H1 (cell line): ENCODE results near the gene HLA-DQA2. TPM values are rescaled to one million over a fixed set of nuclear protein-coding genes. Genes with fewer than 3 reads are reported as not detected.

Experiments
- CTCF ChIA-PET: fragments of 300-600 bp; sonication (Branson Sonifier 250); formaldehyde crosslinking; loops from one replicate; lab custom pipeline; 2021; ENCODE audit not compliant: partially characterized antibody; lab: Charles Lee
- POLR2A ChIA-PET: fragments of 300-600 bp; sonication (Branson Sonifier 250); formaldehyde crosslinking; loops from one replicate; lab custom pipeline; 2021; ENCODE audit warnings: inconsistent platforms; ENCODE audit not compliant: partially characterized antibody; lab: Charles Lee
- DNase-seq, 2 experiments: peaks; one replicate each; pipeline versions ENCODE4 v3.0.0 to v3.0.0-alpha.2; 2010 to 2022; ENCODE audit warnings: low spot score in 2 of 2, low read depth in 1 of 2, mixed read lengths in 1 of 2
- FAIRE-seq: peaks from 2 replicates; lab custom pipeline; 2011; peaks lifted over from hg19 to GRCh38; lab: Jason Lieb, UNC
- H2AFZ ChIP-seq: 2 replicates; pipeline ENCODE4 v1.8.1; 2012; ENCODE audit warnings: low read length, inconsistent platforms
- H2AK5ac ChIP-seq: 2 replicates; pipeline ENCODE4 v1.6.1; 2013; ENCODE audit warnings: low read depth, low read length
- H2BK120ac ChIP-seq: replicated peaks from 2 replicates; pipeline ENCODE3; 2013; ENCODE audit warnings: low read depth, low read length, inconsistent platforms
- H2BK12ac ChIP-seq: 2 replicates; pipeline ENCODE4 v1.6.1; 2013; ENCODE audit warnings: low read depth, low read length
- H2BK15ac ChIP-seq: 2 replicates; pipeline ENCODE4 v1.6.1; 2013; ENCODE audit warnings: low read length
- H2BK20ac ChIP-seq: 2 replicates; pipeline ENCODE4 v1.6.1; 2013; ENCODE audit warnings: low read length
- H2BK5ac ChIP-seq: 2 replicates; pipeline ENCODE4 v1.6.1; 2013; ENCODE audit warnings: low read depth, low read length
- H3K14ac ChIP-seq: 2 replicates; pipeline ENCODE4 v1.6.1; 2013; ENCODE audit warnings: inconsistent platforms; ENCODE audit not compliant: insufficient read length
- H3K18ac ChIP-seq: 2 replicates; pipeline ENCODE4 v1.6.1; 2013; ENCODE audit warnings: low read length; ENCODE audit errors: extremely low read depth
- H3K23ac ChIP-seq: 2 replicates; pipeline ENCODE4 v1.6.1; 2013; ENCODE audit warnings: inconsistent platforms; ENCODE audit not compliant: insufficient read length
- H3K23me2 ChIP-seq: 2 replicates; pipeline ENCODE4 v1.6.1; 2013; ENCODE audit warnings: low read depth, low read length
- H3K27ac ChIP-seq: 2 replicates; pipeline ENCODE4 v1.6.1; 2011; ENCODE audit warnings: low read depth, low read length, inconsistent platforms
- H3K27me3 ChIP-seq, 4 experiments: replicated peaks in 1 of 4; 1 replicate in 1 of 4; 2 replicates in 3 of 4; pipeline versions ENCODE4 v1.6.1 to v1.8.1; 2011 to 2013; ENCODE audit warnings: low read length in 3 of 4, mild to moderate bottlenecking in 3 of 4, inconsistent platforms in 2 of 4, mixed read lengths in 2 of 4, moderate library complexity in 1 of 4; ENCODE audit not compliant: control insufficient read depth in 3 of 4, insufficient read depth in 3 of 4; ENCODE audit errors: extremely low read depth in 1 of 4
- H3K36me3 ChIP-seq, 4 experiments: 2 replicates each; pipeline versions ENCODE4 v1.6.1 to v1.8.1; 2011 to 2013; ENCODE audit warnings: mild to moderate bottlenecking in 4 of 4, low read length in 3 of 4, moderate library complexity in 2 of 4, control low read depth in 1 of 4, inconsistent platforms in 1 of 4; ENCODE audit not compliant: insufficient read depth in 4 of 4, control insufficient read depth in 2 of 4
- H3K4ac ChIP-seq: replicated peaks from 2 replicates; pipeline ENCODE3; 2013; ENCODE audit warnings: low read length, low read depth, mixed read lengths, inconsistent platforms; ENCODE audit not compliant: insufficient read length
- H3K4me1 ChIP-seq, 4 experiments: replicated peaks in 1 of 4; 1 replicate in 1 of 4; 2 replicates in 3 of 4; pipeline versions ENCODE4 v1.6.1 to v1.8.1; 2011 to 2013; ENCODE audit warnings: low read length in 3 of 4, inconsistent platforms in 2 of 4, mixed read lengths in 1 of 4; ENCODE audit not compliant: insufficient read depth in 4 of 4, control insufficient read depth in 3 of 4
- H3K4me2 ChIP-seq, 2 experiments: 2 replicates each; pipeline versions ENCODE4 v1.6.1 to v1.8.1; 2011 to 2013; ENCODE audit warnings: low read depth in 2 of 2, low read length in 2 of 2, control low read depth in 1 of 2, inconsistent platforms in 1 of 2, mild to moderate bottlenecking in 1 of 2; ENCODE audit not compliant: insufficient read depth in 1 of 2
- H3K4me3 ChIP-seq, 4 experiments: fragments of 200-600, 300-600 bp in 1 of 4; sonication (generic), shearing (Covaris generic), sonication (Bioruptor Twin) in 1 of 4; 2 replicates each; pipeline versions ENCODE4 v1.5.1 to v1.8.1; 2011 to 2016; ENCODE audit warnings: low read length in 4 of 4, low read depth in 3 of 4, control low read depth in 2 of 4, inconsistent platforms in 2 of 4, mild to moderate bottlenecking in 2 of 4, mixed read lengths in 1 of 4, moderate library complexity in 1 of 4; ENCODE audit not compliant: insufficient read depth in 2 of 4; ENCODE audit errors: extremely low read depth in 1 of 4
- H3K56ac ChIP-seq: replicated peaks from 2 replicates; pipeline ENCODE3; 2013; ENCODE audit warnings: low read depth, mild to moderate bottlenecking, mixed read lengths, low read length, inconsistent platforms; ENCODE audit not compliant: insufficient read length
- H3K79me1 ChIP-seq: 2 replicates; pipeline ENCODE4 v1.6.1; 2013; ENCODE audit warnings: low read depth, low read length, control low read depth
- H3K79me2 ChIP-seq, 2 experiments: 2 replicates each; pipeline versions ENCODE4 v1.6.1 to v1.8.1; 2012 to 2013; ENCODE audit warnings: low read length in 2 of 2, mild to moderate bottlenecking in 2 of 2, inconsistent platforms in 1 of 2; ENCODE audit not compliant: insufficient read depth in 2 of 2, control insufficient read depth in 1 of 2
- H3K9ac ChIP-seq, 4 experiments: replicated peaks in 1 of 4; 1 replicate in 1 of 4; 2 replicates in 3 of 4; pipeline versions ENCODE4 v1.6.1 to v1.8.1; 2011 to 2013; ENCODE audit warnings: low read depth in 3 of 4, low read length in 3 of 4, control low read depth in 2 of 4, mild to moderate bottlenecking in 2 of 4, moderate library complexity in 2 of 4, inconsistent platforms in 1 of 4; ENCODE audit errors: extremely low read depth in 1 of 4
- H3K9me3 ChIP-seq, 2 experiments: 2 replicates each; pipeline versions ENCODE4 v1.6.1 to v1.8.1; 2012 to 2013; ENCODE audit warnings: mild to moderate bottlenecking in 2 of 2, moderate library complexity in 2 of 2, control low read depth in 1 of 2, inconsistent platforms in 1 of 2, low read depth in 1 of 2, low read length in 1 of 2, mixed read lengths in 1 of 2; ENCODE audit not compliant: insufficient read depth in 2 of 2
- H4K20me1 ChIP-seq, 2 experiments: replicated peaks in 1 of 2; 2 replicates each; pipeline versions ENCODE3 to v1.8.1; 2011 to 2013; ENCODE audit warnings: inconsistent platforms in 2 of 2, low read length in 2 of 2, mild to moderate bottlenecking in 1 of 2; ENCODE audit not compliant: insufficient read depth in 2 of 2, control insufficient read depth in 1 of 2
- H4K5ac ChIP-seq: 2 replicates; pipeline ENCODE4 v1.6.1; 2013; ENCODE audit warnings: low read length, low read depth, mixed read lengths, inconsistent platforms; ENCODE audit not compliant: insufficient read length
- H4K8ac ChIP-seq: 2 replicates; pipeline ENCODE4 v1.8.0; 2013; ENCODE audit warnings: mild to moderate bottlenecking, moderate library complexity, low read length, inconsistent platforms; ENCODE audit not compliant: insufficient read depth; ENCODE audit errors: extremely low read depth
- H4K91ac ChIP-seq: replicated peaks from 2 replicates; pipeline ENCODE3; 2013; ENCODE audit warnings: low read length, mixed read lengths, inconsistent platforms; ENCODE audit not compliant: insufficient read length
- MAFK ChIP-seq: IDR thresholded peaks from 2 replicates; pipeline ENCODE4 v1.6.1; 2012; ENCODE audit warnings: low read depth, mild to moderate bottlenecking, improper control_type of control experiment, low read length
- POLR2AphosphoS5 ChIP-seq: IDR thresholded peaks from 2 replicates; pipeline ENCODE4 v1.6.1; 2011; ENCODE audit warnings: low read depth, low read length
- WGBS, 2 experiments: shearing (Covaris generic) in 1 of 2; methylation state at CpG; one replicate each; pipeline versions ENCODE4 v1.1.6 to v1.1.7; 2013 to 2015; ENCODE audit warnings: low lambda C conversion rate in 2 of 2, mixed read lengths in 2 of 2, inconsistent platforms in 1 of 2, low coverage in 1 of 2, missing lambda C conversion rate in 1 of 2; ENCODE audit not compliant: insufficient replicate concordance in 2 of 2, insufficient coverage in 1 of 2, insufficient read length in 1 of 2; ENCODE audit errors: extremely low coverage in 1 of 2, missing lambda C conversion rate in 1 of 2; 5-methylcytosine and 5-hydroxymethylcytosine counted together
- polyA plus RNA-seq, 7 experiments: library from polyadenylated mRNA; depleted of rRNA in 3 of 7; stranded (reverse) in 5 of 7; unstranded in 2 of 7; fragments of >200 nt in 5 of 7; fragments of 200-250 nt in 2 of 7; gene quantifications; 1 replicate in 5 of 7; 2 replicates in 1 of 7; 4 replicates in 1 of 7; pipeline versions ENCODE4 v1.2.1 to v1.2.3, GENCODE V29; 2011 to 2013; ENCODE audit warnings: missing spikeins in 2 of 7, mixed read lengths in 2 of 7
- total RNA-seq: library from RNA; stranded (reverse); fragmentation: NEBNext Ultra II Directional; extraction: Animal tissue kit (Norgen Biotek cat#: 25700); gene quantifications from 2 replicates; pipeline ENCODE4 v1.2.1, GENCODE V29; 2021

The HLA-DQA2 gene
- total and polyA plus RNA-seq, 2 of the 8 experiments (the other 6 are each of a cell fraction or from before 2014, with no cell fraction given), result not detected

DNA sequence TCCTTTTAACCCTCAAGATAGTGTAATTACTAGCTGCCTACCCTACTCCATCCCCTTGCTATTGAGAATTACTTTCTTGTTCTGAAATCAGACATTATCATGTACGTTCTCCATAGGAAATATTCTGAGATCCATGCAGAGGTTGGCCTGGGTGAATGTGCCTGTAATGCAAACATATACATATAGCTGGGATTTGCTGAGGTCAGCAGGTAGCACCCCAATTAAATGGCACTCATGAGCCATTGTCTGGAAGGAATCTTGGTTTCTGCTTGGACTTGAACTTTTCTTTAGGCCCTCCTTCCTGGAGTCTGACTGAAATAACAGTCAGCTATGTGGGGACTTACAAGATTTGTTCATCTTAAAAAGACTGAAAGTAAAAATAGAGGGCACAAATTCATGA, 18.5 kb downstream of the HLA-DQA2 start:
- Histone ChIP-seq H3K9me3 (no peaks in the 10 kb centered on the region), H3K9ac (no peak overlapping the region), H3K23me2 (no peaks in the 10 kb centered on the region), H2BK20ac (no peak overlapping the region), H3K36me3 (no peaks in the 10 kb centered on the region), H3K18ac (no peak overlapping the region), H2BK15ac (no peak overlapping the region), H3K4ac (no peak overlapping the region), H2BK5ac (no peak overlapping the region), H3K4me1 (no peaks in the 10 kb centered on the region), H4K91ac (no peak overlapping the region), H4K5ac (no peak overlapping the region), H3K79me1 (no peaks in the 10 kb centered on the region), H2BK120ac (no peak overlapping the region), H3K14ac (no peak overlapping the region), H3K79me2 (no peaks in the 10 kb centered on the region), H3K27me3 (no peaks in the 10 kb centered on the region), H2AFZ (no peak overlapping the region), H4K20me1 (no peaks in the 10 kb centered on the region), H2AK5ac (no peak overlapping the region), H4K8ac (no peak overlapping the region), H3K27ac (no peak overlapping the region), H3K4me2 (no peak overlapping the region), H2BK12ac (no peak overlapping the region), H3K4me3 (no peak overlapping the region), H3K56ac (no peak overlapping the region), H3K23ac (no peak overlapping the region)
- ChIA-PET CTCF (no interaction called here), POLR2A (no interaction called here)
- no peak for FAIRE-seq
- WGBS, 2 experiments, result 68% methylated on average over 1 of the region's 1 CpG; no CpG with 5 or more reads in 1 of the 2 experiments
- no peak for TF ChIP-seq POLR2AphosphoS5
- peak; percentile 23; the same call in 1 of the 2 replicates for TF ChIP-seq MAFK
- no peak for DNase-seq
